ACC112 (cell line): ENCODE results near the gene VRK1.

ENCODE experiments used
- H2AFZ ChIP-seq: fragments of 200-600 bp; sonication (generic); one replicate; pipeline ENCODE4 v1.6.0; 2017; ENCODE audit warnings: antibody characterized with exemption, low read length; ENCODE audit not compliant: unreplicated experiment
- H3K27ac ChIP-seq: fragments of 200-600 bp; sonication (generic); 2 replicates; pipeline ENCODE4 v1.5.1; 2014; ENCODE audit warnings: low read depth, mild to moderate bottlenecking, antibody characterized with exemption, low read length, moderate library complexity
- H3K27me3 ChIP-seq: fragments of 200-600 bp; sonication (generic); 2 replicates; pipeline ENCODE4 v1.6.1; 2014; ENCODE audit warnings: mild to moderate bottlenecking, antibody characterized with exemption, low read length, moderate library complexity, mixed read lengths; ENCODE audit not compliant: insufficient read depth
- H3K36me3 ChIP-seq: fragments of 200-600 bp; sonication (generic); 2 replicates; pipeline ENCODE4 v1.6.1; 2016; ENCODE audit warnings: mild to moderate bottlenecking, antibody characterized with exemption, low read length, moderate library complexity, mixed read lengths; ENCODE audit not compliant: insufficient read depth
- H3K4me1 ChIP-seq: fragments of 200-600 bp; sonication (generic); one replicate; pipeline ENCODE4 v1.6.1; 2016; ENCODE audit warnings: low read length, mixed read lengths; ENCODE audit not compliant: insufficient read depth, unreplicated experiment, control insufficient read depth
- H3K4me3 ChIP-seq: fragments of 200-600 bp; sonication (generic); 2 replicates; pipeline ENCODE4 v1.5.1; 2014; ENCODE audit warnings: mild to moderate bottlenecking, low read depth, low read length
- H3K79me2 ChIP-seq: fragments of 200-600 bp; sonication (generic); one replicate; pipeline ENCODE4 v1.6.0; 2016; ENCODE audit warnings: low read length; ENCODE audit not compliant: control insufficient read depth, unreplicated experiment, insufficient read depth

Gene VRK1

DNA sequence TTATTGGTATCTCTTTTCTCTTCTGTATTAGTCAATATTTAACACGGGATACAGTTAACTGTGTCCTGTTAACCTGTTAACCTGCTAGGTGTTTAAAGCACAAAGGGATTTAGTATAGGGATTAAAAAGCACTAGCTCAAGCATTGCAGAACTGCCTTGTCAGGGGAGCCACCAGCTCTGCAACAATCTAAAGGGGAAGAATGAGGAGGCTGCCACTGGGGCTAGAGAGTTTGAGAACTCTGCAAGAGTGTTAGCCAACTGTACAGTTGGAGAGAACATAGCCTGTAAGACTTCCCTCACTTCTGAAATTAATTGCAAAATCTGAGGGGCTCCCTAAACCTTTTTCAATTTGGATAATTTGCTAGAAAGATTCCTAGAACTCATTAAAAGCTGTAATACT, 6.5 kb upstream of the VRK1 start:
- no peak overlapping the region for H3K27ac ChIP-seq
- H3K4me1 ChIP-seq, result no peaks in the 10 kb centered on the region
- H3K36me3 ChIP-seq, result no peaks in the 10 kb centered on the region
- no peaks in the 10 kb centered on the region for H3K79me2 ChIP-seq
- peaks cover 70% of the 10 kb centered on the region for H3K27me3 ChIP-seq
- H2AFZ ChIP-seq, result no peak overlapping the region
- H3K4me3 ChIP-seq, result no peak overlapping the region

- Histone ChIP-seq H3K27ac (no peak overlapping the region), H3K36me3 (no peaks in the 10 kb centered on the region), H3K27me3 (peaks cover 60% of the 10 kb centered on the region), H3K4me3 (no peak overlapping the region), H3K79me2 (no peaks in the 10 kb centered on the region), H2AFZ (no peak overlapping the region), H3K4me1 (no peaks in the 10 kb centered on the region)
Measured at GRCh38 chr14:96792003-96792402, 5.2 kb upstream of the VRK1 start.

DNA sequence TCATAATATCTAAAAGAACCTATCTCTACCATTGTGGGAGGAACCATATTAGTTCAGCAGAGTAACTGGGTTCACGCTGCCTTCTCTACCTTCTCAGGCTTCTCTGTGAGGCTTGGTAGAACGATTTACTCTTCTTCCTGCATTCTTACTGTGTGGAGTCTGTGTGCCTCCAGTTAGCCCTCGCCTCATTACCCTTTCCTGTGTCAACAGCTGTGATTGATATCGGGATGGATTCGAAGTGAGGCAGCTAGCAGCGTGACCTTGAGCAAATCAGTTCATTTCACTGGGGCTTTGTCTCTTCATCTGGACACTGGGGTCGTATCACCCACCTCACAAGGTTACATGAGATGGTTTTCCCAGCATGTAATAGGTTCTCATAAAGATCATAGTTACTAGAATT, 4.6 kb upstream of the VRK1 start:
- H3K79me2 ChIP-seq, result peaks cover 3% of the 10 kb centered on the region
- no peak overlapping the region for H3K4me3 ChIP-seq
- no peak overlapping the region for H2AFZ ChIP-seq
- H3K36me3 ChIP-seq, result no peaks in the 10 kb centered on the region
- peaks cover 55% of the 10 kb centered on the region for H3K27me3 ChIP-seq
- no peak overlapping the region for H3K27ac ChIP-seq
- no peaks in the 10 kb centered on the region for H3K4me1 ChIP-seq

DNA sequence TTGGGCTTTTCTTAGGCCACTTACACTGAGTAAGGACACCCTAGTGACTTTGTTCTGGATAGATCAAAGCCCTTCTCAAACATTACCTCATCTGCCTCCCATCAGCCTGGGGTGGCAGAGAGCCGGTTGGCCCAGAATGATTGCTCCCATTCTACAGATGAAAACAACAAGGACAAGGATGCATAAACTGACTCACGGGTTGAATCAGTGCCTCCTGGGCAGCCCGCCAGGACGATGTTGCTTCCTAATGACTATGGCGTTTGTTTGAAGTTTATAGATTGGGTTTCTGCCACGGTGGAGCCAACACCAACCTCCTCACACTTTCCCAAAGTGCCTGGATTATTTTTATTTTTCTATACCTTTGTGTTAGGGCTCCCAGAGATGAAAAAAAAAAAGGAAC, 3.6 kb upstream of the VRK1 start:
- no peak overlapping the region for H3K4me3 ChIP-seq
- H3K36me3 ChIP-seq, result no peaks in the 10 kb centered on the region
- H2AFZ ChIP-seq, result no peak overlapping the region
- H3K4me1 ChIP-seq, result peaks cover 3% of the 10 kb centered on the region
- H3K27me3 ChIP-seq, result peaks cover 48% of the 10 kb centered on the region
- H3K27ac ChIP-seq, result no peak overlapping the region
- H3K79me2 ChIP-seq, result peaks cover 13% of the 10 kb centered on the region

DNA sequence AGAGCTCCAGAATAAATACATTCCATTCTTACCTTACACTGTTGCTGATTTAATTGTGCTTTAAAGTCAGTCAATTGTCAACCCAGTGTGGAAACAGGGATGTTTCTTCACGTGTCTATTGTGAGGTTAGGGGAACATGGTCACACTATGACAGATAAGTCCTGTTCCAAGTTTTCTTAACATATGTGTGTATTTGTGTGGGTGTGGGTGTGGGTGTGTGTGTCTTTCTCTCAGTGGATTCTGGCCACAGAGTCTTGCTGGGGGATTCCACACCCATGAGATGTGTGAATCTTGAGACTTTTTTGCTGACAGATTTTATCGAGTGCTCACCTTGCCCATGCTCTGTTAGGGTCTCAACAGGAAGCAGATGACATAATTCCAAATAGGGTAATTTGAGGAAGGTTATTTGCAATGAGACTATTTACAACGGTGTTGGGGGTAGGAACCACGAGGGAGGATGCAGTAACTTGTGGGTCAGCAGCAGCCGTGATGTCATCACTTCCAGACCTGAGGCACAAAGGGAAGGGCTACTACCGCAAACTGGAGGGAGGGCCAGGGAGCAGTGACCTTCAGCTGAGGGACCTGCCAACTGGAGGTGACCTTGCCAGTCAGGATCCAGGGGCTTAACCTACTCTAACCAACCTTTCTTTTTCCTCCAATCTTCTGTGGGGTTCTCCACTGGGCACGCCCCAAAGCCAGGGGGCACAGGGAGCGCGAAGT, 1.9 kb upstream of the VRK1 start:
- peaks cover 31% of the 10 kb centered on the region; the same call in 1 of the 2 replicates for H3K27me3 ChIP-seq
- no peak overlapping the region for H3K27ac ChIP-seq
- H3K36me3 ChIP-seq, result no peaks in the 10 kb centered on the region
- H3K4me1 ChIP-seq, result peaks cover 9% of the 10 kb centered on the region
- no peak overlapping the region for H2AFZ ChIP-seq
- peaks cover 28% of the 10 kb centered on the region for H3K79me2 ChIP-seq
- H3K4me3 ChIP-seq, result no peak overlapping the region

DNA sequence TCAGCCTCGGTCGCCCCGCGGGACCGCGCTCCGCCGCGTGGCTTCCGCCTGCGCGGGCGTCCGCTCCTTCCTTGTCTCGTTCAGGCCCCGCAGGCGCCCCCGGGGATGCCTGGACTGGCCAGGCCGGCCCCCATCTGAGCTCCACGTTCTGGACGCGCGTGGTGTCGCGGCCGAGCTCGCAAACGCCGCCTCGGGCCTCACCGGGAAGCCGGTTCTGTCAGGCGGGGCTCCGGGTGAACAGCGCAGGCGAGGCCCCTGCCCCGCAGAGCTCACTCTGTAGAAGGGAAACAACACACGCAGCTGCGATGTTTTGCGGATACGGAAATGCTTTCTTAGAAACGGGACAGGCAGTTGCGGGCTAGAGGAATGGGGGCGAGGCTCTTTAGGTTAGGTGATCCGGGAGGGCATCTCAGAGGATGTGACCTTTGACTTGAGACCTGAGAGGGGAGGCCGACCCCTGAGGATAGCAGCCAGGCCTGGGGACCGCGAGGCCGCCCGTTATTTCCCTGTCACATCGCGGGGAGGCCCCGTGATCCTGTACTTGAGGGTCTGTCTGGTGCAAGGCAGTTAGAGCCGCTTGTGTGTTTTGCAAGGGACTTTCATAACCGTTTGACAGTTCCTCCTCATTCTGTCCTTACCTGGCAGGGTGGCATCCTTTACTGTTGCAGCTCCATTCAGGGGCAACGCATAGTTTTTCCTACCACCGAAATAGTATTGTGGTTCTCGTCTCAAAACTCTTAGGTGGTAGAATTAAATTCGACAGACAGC, 584 bp downstream of the VRK1 start:
- Histone ChIP-seq H3K79me2 (peaks cover 52% of the 10 kb centered on the region), H2AFZ (peak overlapping the region; percentile 36), H3K27ac (peak overlapping the region; percentile 51), H3K4me1 (peaks cover 9% of the 10 kb centered on the region), H3K36me3 (no peaks in the 10 kb centered on the region), H3K4me3 (peak overlapping the region; percentile 98), H3K27me3 (peaks cover 6% of the 10 kb centered on the region; the same call in 1 of the 2 replicates)

DNA sequence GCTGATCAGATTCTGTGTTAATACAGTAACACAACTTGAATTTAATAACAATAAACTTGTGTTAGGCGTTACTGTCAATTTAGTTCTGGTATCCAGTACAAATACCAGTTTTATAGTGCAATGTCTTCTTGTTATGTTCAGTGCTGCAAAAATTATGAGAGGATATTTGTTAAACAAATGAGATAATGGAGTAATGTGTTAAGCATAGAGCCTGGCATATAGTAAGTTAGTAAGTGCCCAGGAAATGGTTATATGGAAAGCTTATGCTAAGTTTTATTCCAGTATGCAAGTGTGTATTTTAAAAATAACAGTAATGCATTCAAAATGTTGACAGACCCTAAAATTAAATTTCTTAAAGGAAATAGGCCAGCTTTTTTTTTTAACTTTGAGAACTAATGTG, 1.8 kb downstream of the VRK1 start:
- Histone ChIP-seq H3K79me2 (peaks cover 64% of the 10 kb centered on the region), H3K4me1 (peaks cover 9% of the 10 kb centered on the region), H3K27me3 (peaks cover 2% of the 10 kb centered on the region; the same call in 1 of the 2 replicates), H2AFZ (no peak overlapping the region), H3K36me3 (no peaks in the 10 kb centered on the region), H3K4me3 (peak overlapping the region; percentile 98), H3K27ac (no peak overlapping the region)

GRCh38 chr14:96799489-96800054, 2.4 kb downstream of the VRK1 start:
- Histone ChIP-seq H3K27ac (no peak overlapping the region), H3K4me1 (peaks cover 10% of the 10 kb centered on the region), H3K79me2 (peaks cover 71% of the 10 kb centered on the region), H2AFZ (no peak overlapping the region), H3K4me3 (no peak overlapping the region), H3K36me3 (no peaks in the 10 kb centered on the region), H3K27me3 (no peaks in the 10 kb centered on the region)

GRCh38 chr14:96801931-96802330, 4.7 kb downstream of the VRK1 start:
- H3K36me3 ChIP-seq, result no peaks in the 10 kb centered on the region
- H3K27me3 ChIP-seq, result no peaks in the 10 kb centered on the region
- no peak overlapping the region for H3K4me3 ChIP-seq
- no peak overlapping the region for H2AFZ ChIP-seq
- H3K27ac ChIP-seq, result no peak overlapping the region
- peaks cover 12% of the 10 kb centered on the region for H3K4me1 ChIP-seq
- peaks cover 93% of the 10 kb centered on the region for H3K79me2 ChIP-seq

GRCh38 chr14:96802963-96803362, 5.8 kb downstream of the VRK1 start:
- H3K4me3 ChIP-seq, result no peak overlapping the region
- peaks cover 95% of the 10 kb centered on the region for H3K79me2 ChIP-seq
- no peak overlapping the region for H2AFZ ChIP-seq
- no peak overlapping the region for H3K27ac ChIP-seq
- no peaks in the 10 kb centered on the region for H3K36me3 ChIP-seq
- no peaks in the 10 kb centered on the region for H3K27me3 ChIP-seq
- H3K4me1 ChIP-seq, result peaks cover 12% of the 10 kb centered on the region
